HEK293T (cell line): ENCODE results near the gene DNLZ.

Source experiments
- CTCF ChIA-PET: fragments of 350-600 bp; formaldehyde crosslinking; extraction: SDS; loops from one replicate; lab custom pipeline; 2021; ENCODE audit warnings: antibody characterized with exemption, inconsistent platforms; lab: Yijun Ruan, JAX
- POLR2A ChIA-PET: fragments of 350-600 bp; formaldehyde crosslinking; extraction: SDS; loops from one replicate; lab custom pipeline; 2020; ENCODE audit warnings: antibody characterized with exemption, inconsistent platforms; lab: Yijun Ruan, JAX
- DNase-seq: peaks from one replicate; pipeline ENCODE4 v3.0.0; 2012; ENCODE audit warnings: mixed read lengths; ENCODE audit errors: extremely low spot score
- ARNT ChIP-seq: fragments of 450-650 bp; IDR thresholded peaks from 2 replicates; pipeline ENCODE4 v1.6.1; 2017; ENCODE audit warnings: mild to moderate bottlenecking
- BHLHE40 ChIP-seq: fragments of 450-650 bp; IDR thresholded peaks from 2 replicates; pipeline ENCODE4 v1.6.1; 2016; ENCODE audit warnings: mild to moderate bottlenecking, moderate library complexity, borderline replicate concordance
- CTBP1 ChIP-seq: fragments of 450-650 bp; IDR thresholded peaks from 2 replicates; pipeline ENCODE4 v1.6.1; 2016; ENCODE audit warnings: borderline replicate concordance
- ELF4 ChIP-seq: fragments of 450-650 bp; IDR thresholded peaks from 2 replicates; pipeline ENCODE4 v1.6.1; 2017; ENCODE audit warnings: antibody characterized with exemption
- FOXA1 ChIP-seq: fragments of 450-650 bp; IDR thresholded peaks from 2 replicates; pipeline ENCODE4 v1.6.1; 2016; ENCODE audit warnings: mild to moderate bottlenecking
- FOXK2 ChIP-seq: fragments of 450-650 bp; IDR thresholded peaks from 2 replicates; pipeline ENCODE4 v1.6.1; 2016; ENCODE audit warnings: mild to moderate bottlenecking
- FOXM1 ChIP-seq: fragments of 450-650 bp; IDR thresholded peaks from 2 replicates; pipeline ENCODE4 v1.6.1; 2017; ENCODE audit warnings: mild to moderate bottlenecking, borderline replicate concordance
- HDGF ChIP-seq: fragments of 450-650 bp; IDR thresholded peaks from 2 replicates; pipeline ENCODE4 v1.6.1; 2017; ENCODE audit warnings: antibody characterized with exemption, borderline replicate concordance
- L3MBTL2 ChIP-seq: fragments of 450-650 bp; conservative IDR thresholded peaks from 2 replicates; pipeline ENCODE4 v1.6.1; 2016; ENCODE audit warnings: mild to moderate bottlenecking
- LEF1 ChIP-seq: fragments of 450-650 bp; IDR thresholded peaks from 2 replicates; pipeline ENCODE4 v1.6.1; 2017; ENCODE audit warnings: mild to moderate bottlenecking, borderline replicate concordance
- NFRKB ChIP-seq: fragments of 450-650 bp; IDR thresholded peaks from 2 replicates; pipeline ENCODE4 v1.6.1; 2016; ENCODE audit warnings: mild to moderate bottlenecking, moderate library complexity
- PKNOX1 ChIP-seq: fragments of 450-650 bp; IDR thresholded peaks from 2 replicates; pipeline ENCODE4 v1.6.1; 2016
- SP1 ChIP-seq: fragments of 450-650 bp; IDR thresholded peaks from 2 replicates; pipeline ENCODE4 v1.6.1; 2017
- SUZ12 ChIP-seq: fragments of 450-650 bp; IDR thresholded peaks from 2 replicates; pipeline ENCODE4 v1.6.1; 2016; ENCODE audit warnings: mild to moderate bottlenecking
- TARDBP ChIP-seq: fragments of 450-650 bp; IDR thresholded peaks from 2 replicates; pipeline ENCODE4 v1.6.1; 2016
- ZNF384 ChIP-seq: fragments of 450-650 bp; IDR thresholded peaks from 2 replicates; pipeline ENCODE4 v1.6.1; 2016

DNLZ gene

GRCh38 chr9:136339958-136340310, 23.6 kb downstream of the DNLZ start:
- DNase-seq, result no peak
- POLR2A ChIA-PET, result interaction anchor here (1.1 kb wide), 1 partner anchor 23 kb away, joined by 3 read pairs; no protein-coding TSS in a partner anchor
- CTCF ChIA-PET, result interaction anchor here (0.6 kb wide), 1 partner anchor 12 kb away, joined by 4 read pairs; the partner anchor contains the start of gene GPSM1
- no peak for TF ChIP-seq CTBP1

- DNase-seq, result peak; percentile 85
- POLR2A ChIA-PET, result no interaction called here
- TF ChIP-seq BHLHE40, result no peak
- TF ChIP-seq ARNT, result no peak
- TF ChIP-seq PKNOX1, result no peak
- no peak for TF ChIP-seq CTBP1
- no peak for TF ChIP-seq ELF4
- TF ChIP-seq LEF1, result no peak
- TF ChIP-seq SP1, result no peak
- TF ChIP-seq NFRKB, result no peak
- TF ChIP-seq FOXA1, result no peak
- TF ChIP-seq SUZ12, result no peak
- no peak for TF ChIP-seq FOXM1
- CTCF ChIA-PET, result interaction anchor here (0.6 kb wide), 1 partner anchor 12 kb away, joined by 4 read pairs; the partner anchor contains the start of gene GPSM1
These were observed 24.2 kb downstream of the DNLZ start for GRCh38 chr9:136339173-136339957.

GRCh38 chr9:136338511-136338910, 25.0 kb downstream of the DNLZ start:
- ChIA-PET CTCF (interaction anchor here (1.1 kb wide), 1 partner anchor 9 kb away, joined by 3 read pairs; no protein-coding TSS in a partner anchor), POLR2A (interaction anchor here (1.8 kb wide), 1 partner anchor 25 kb away, joined by 9 read pairs; the partner anchor contains the start of gene DNLZ)
- TF ChIP-seq BHLHE40 (no peak), FOXK2 (no peak), FOXA1 (no peak), L3MBTL2 (no peak), SUZ12 (no peak), NFRKB (no peak), LEF1 (no peak), ARNT (no peak), PKNOX1 (no peak), ZNF384 (no peak), TARDBP (no peak), CTBP1 (no peak), HDGF (no peak), ELF4 (no peak), SP1 (no peak)
- DNase-seq, result no peak

DNA sequence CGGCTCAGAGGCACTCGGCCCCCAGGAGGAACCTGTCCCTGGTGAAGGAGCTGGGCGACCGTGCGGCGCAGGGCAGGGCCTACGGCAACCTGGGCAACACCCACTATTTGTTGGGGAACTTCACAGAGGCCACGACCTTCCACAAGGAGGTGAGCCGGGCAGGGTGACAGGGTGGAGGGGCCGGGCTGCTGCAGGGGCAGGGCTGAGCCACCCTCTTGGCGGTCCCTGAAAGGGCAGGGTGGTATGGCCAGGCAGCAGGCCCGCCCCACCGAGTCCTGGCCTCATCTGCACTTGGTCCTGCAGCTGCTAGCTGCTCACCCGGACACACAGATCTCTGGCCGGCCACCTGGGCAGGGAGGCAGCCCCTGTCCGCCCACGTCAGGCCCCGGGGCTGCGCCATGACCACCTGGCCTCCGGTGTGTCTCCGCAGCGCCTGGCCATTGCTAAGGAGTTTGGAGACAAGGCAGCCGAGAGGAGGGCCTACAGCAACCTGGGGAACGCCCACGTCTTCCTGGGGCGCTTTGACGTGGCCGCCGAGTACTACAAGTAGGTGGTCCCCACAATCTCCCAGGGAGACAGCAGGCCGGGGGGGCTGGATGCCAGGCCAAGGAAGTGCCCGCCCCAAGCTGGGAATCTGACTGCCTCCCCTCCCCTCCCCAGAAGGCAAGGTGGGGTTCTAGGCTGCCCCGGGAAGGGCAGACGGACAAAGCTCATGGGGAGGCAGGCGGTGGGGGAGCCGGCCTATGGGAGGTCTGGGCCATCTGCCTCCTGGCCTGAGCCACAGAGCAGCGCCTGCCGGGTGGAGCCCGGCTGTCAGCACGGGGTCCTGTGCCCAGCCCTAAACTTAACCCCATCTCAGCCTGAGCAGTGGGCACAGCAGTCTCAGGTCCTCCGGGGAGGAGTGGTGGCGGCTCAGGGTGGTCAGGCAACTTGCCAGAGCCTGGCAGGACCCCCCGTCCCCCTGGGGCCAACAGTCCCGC, 25.8 kb downstream of the DNLZ start:
- DNase-seq, result no peak
- ChIA-PET POLR2A (interaction anchor here (1.4 to 1.8 kb wide), 3 partner anchors 10 to 39 kb away, joined by 3 to 9 read pairs (median 4); partner anchors contain the start of genes DNLZ and GPSM1), CTCF (interaction anchor here (1.1 kb wide), 1 partner anchor 9 kb away, joined by 3 read pairs; no protein-coding TSS in a partner anchor)
- no peak for TF ChIP-seq ELF4
- TF ChIP-seq ARNT, result no peak
- TF ChIP-seq LEF1, result no peak

- DNase-seq, result no peak
- no peak for TF ChIP-seq L3MBTL2
- POLR2A ChIA-PET, result interaction anchor here (1.4 to 1.8 kb wide), 3 partner anchors 9 to 40 kb away, joined by 3 to 9 read pairs (median 4); partner anchors contain the start of genes DNLZ and GPSM1
- CTCF ChIA-PET, result no interaction called here
These were observed 26.7 kb downstream of the DNLZ start for GRCh38 chr9:136336881-136337280.

DNA sequence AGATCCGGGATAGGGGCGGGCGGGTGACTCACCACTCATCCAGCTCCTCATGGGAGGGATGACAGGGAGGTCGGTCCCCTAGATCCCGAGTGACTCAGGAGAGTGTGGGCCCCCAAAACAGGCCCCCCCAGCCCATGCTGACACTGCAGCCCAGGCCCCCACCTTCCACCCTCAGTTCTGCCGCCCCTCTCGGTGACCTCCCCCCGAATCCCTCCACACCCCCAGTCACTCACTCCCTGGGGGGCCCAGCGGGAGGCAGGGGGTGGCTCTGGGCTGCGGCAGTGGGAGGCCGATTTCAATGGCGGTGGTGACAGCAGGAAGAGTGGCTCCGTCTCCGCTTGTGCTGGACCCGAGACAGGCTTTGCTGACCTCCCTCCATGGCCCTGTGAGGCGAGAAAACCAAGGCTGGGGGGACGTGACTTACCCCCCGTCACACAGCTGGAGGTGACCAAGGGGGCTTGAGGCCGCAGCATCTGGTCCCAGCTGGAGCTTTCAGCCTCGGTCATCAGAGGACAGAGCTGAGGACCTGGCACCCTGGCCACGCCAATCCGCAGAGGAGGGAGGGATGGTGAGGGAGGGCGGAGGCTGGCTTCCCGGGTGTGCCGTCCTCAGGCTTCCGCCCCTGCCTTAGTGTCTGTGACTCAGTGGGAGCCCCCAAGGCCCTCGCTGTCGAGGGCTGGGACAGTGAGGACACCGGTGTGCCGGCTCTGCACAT, 27.2 kb downstream of the DNLZ start:
- TF ChIP-seq FOXA1 (no peak), ZNF384 (no peak), L3MBTL2 (no peak), TARDBP (no peak), BHLHE40 (no peak), FOXM1 (no peak), HDGF (no peak), SP1 (no peak), ELF4 (no peak), ARNT (no peak), FOXK2 (no peak), SUZ12 (no peak), LEF1 (no peak), PKNOX1 (no peak), NFRKB (no peak), CTBP1 (no peak)
- CTCF ChIA-PET, result interaction anchor here (0.8 kb wide), 1 partner anchor 27 kb away, joined by 3 read pairs; no protein-coding TSS in a partner anchor
- POLR2A ChIA-PET, result interaction anchor here (1.0 to 1.5 kb wide), 4 partner anchors 9 to 41 kb away, joined by 3 to 6 read pairs (median 4); partner anchors contain the start of gene GPSM1
- DNase-seq, result no peak
